Chondrocyte (in vitro differentiated cells): ENCODE data around the gene CRMP1. TPM values are rescaled to one million over a fixed set of nuclear protein-coding genes. Genes with fewer than 3 reads are reported as not detected.

Source experiments
- DNase-seq: peaks from one replicate; pipeline ENCODE4 v3.0.0; 2021; ENCODE audit warnings: mixed read lengths, low spot score
- H3K27ac Mint-ChIP-seq: one replicate; pipeline ENCODE4 v1.8.0; 2021; ENCODE audit warnings: mild to moderate bottlenecking, moderate library complexity, mixed read lengths; ENCODE audit not compliant: unreplicated experiment
- H3K27me3 Mint-ChIP-seq: 2 replicates; pipeline ENCODE4 v1.8.0; 2021; ENCODE audit warnings: low read depth, mixed read lengths
- H3K36me3 Mint-ChIP-seq: 2 replicates; pipeline ENCODE4 v1.8.0; 2021; ENCODE audit warnings: low read depth, mixed read lengths
- H3K4me1 Mint-ChIP-seq: 2 replicates; pipeline ENCODE4 v1.8.0; 2021; ENCODE audit warnings: low read depth, mild to moderate bottlenecking, mixed read lengths
- H3K4me3 Mint-ChIP-seq: one replicate; pipeline ENCODE4 v1.8.0; 2021; ENCODE audit warnings: mild to moderate bottlenecking, moderate library complexity, mixed read lengths; ENCODE audit not compliant: unreplicated experiment
- H3K9me3 Mint-ChIP-seq: 2 replicates; pipeline ENCODE4 v1.8.0; 2021; ENCODE audit warnings: low read depth, mixed read lengths
- total RNA-seq: library from RNA; stranded (reverse); gene quantifications from 3 replicates; pipeline ENCODE4 v1.2.1, GENCODE V29; 2021
- TF ChIP-seq, protein P1 (sequence below): fragments of 200-600 bp; sonication (generic); IDR thresholded peaks from 2 replicates; pipeline ENCODE4 v1.5.0; 2021; ENCODE audit warnings: antibody characterized with exemption, mild to moderate bottlenecking, moderate library complexity

CRMP1 gene
- total RNA-seq, 1 donor from 2014 or later = 59.5 TPM

DNA sequence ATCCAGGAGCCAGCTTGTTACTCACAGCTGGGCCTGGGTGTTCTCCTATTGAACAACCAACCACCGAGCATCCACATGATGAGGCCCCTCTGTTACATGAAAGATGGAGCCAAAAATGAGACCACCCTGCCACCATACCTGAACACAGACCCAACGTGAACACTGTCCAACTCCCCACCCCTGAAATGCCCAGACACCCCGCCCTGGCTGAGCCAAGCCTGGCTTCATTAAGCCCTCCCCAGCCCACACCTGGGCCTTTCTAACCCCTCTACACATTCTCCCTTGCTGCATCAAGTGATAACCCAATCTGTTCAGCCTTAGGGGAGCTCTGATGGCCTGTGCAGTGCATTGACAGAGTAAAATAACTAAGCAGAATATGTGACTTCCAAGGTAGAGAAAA is 101.2 kb downstream of the CRMP1 start:
- Mint-ChIP-seq H3K36me3 (peaks cover 35% of the 10 kb centered on the region), H3K4me3 (no peak overlapping the region), H3K27ac (no peak overlapping the region), H3K9me3 (no peaks in the 10 kb centered on the region), H3K27me3 (no peaks in the 10 kb centered on the region), H3K4me1 (no peaks in the 10 kb centered on the region)
- TF ChIP-seq, protein P1, sequence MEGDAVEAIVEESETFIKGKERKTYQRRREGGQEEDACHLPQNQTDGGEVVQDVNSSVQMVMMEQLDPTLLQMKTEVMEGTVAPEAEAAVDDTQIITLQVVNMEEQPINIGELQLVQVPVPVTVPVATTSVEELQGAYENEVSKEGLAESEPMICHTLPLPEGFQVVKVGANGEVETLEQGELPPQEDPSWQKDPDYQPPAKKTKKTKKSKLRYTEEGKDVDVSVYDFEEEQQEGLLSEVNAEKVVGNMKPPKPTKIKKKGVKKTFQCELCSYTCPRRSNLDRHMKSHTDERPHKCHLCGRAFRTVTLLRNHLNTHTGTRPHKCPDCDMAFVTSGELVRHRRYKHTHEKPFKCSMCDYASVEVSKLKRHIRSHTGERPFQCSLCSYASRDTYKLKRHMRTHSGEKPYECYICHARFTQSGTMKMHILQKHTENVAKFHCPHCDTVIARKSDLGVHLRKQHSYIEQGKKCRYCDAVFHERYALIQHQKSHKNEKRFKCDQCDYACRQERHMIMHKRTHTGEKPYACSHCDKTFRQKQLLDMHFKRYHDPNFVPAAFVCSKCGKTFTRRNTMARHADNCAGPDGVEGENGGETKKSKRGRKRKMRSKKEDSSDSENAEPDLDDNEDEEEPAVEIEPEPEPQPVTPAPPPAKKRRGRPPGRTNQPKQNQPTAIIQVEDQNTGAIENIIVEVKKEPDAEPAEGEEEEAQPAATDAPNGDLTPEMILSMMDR = no peak
- peak; percentile 36 for DNase-seq

DNA sequence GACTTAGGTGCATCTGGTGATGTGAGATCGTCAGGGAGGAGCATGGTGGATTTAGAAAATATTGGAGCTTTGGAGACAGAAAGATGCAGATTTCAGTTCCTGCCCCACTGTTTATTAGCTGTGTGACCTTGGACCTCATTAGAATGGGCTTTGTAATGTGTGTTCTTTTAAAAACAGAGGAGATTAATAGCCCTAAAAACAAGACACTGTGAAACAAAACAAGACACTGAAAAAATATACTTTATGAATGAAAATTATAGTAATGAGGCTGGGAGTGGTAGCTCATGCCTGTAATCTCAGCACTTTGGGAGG is 102.4 kb downstream of the CRMP1 start:
- no peak overlapping the region for H3K4me3 Mint-ChIP-seq
- H3K9me3 Mint-ChIP-seq = no peaks in the 10 kb centered on the region
- H3K27ac Mint-ChIP-seq = no peak overlapping the region
- H3K36me3 Mint-ChIP-seq = peaks cover 27% of the 10 kb centered on the region
- H3K27me3 Mint-ChIP-seq = no peaks in the 10 kb centered on the region
- no peaks in the 10 kb centered on the region for H3K4me1 Mint-ChIP-seq
- no peak for DNase-seq
- TF ChIP-seq, protein P1 = peak; percentile 25

DNA sequence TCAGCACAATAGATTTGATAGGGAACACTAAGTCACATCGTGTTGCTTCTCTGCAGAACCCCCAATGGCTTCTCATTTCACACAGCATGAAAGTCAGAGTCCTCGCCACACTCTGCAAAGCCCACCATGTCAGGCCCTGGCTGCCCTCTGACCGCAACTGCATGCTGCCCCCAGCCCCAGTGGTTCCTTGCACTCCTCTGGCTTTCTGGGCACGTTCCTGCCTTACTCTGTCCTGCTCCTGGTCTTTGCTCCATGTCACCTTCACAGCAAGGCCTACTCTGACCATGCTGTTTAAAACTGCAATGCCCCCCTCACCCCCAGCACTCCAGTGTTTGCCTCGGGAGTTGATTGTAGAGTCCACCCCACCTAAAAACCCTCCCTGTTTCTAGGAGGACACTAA is 103.7 kb downstream of the CRMP1 start:
- Mint-ChIP-seq H3K4me3 (no peak overlapping the region), H3K9me3 (no peaks in the 10 kb centered on the region), H3K27ac (peak overlapping the region; percentile 19), H3K4me1 (no peaks in the 10 kb centered on the region), H3K27me3 (no peaks in the 10 kb centered on the region), H3K36me3 (peaks cover 24% of the 10 kb centered on the region)
- peak; percentile 55 for DNase-seq
- TF ChIP-seq, protein P1 = no peak

DNA sequence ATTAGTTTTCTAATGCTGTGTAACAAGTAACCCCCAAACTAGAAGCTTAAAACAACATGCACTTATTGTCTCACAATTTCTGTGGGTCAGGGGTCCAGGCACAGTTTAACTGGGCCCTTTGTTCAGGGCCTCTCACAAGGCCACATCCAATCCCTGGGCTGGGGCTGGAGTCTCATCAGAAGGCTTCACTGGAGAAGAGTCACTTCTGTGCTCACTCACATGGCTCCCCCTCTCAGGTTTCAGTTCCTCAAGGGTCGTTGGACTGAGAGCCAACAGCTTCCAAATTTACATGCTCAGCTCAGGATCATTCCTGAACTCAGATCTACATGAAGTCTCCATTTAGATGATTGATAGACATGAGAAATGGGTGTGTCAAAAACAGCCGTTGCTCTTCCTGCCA is 104.7 kb downstream of the CRMP1 start:
- no peak for DNase-seq
- Mint-ChIP-seq H3K36me3 (peaks cover 30% of the 10 kb centered on the region), H3K4me1 (no peaks in the 10 kb centered on the region), H3K27me3 (no peaks in the 10 kb centered on the region), H3K27ac (no peak overlapping the region), H3K9me3 (no peaks in the 10 kb centered on the region), H3K4me3 (no peak overlapping the region)
- TF ChIP-seq, protein P1 = no peak

DNA sequence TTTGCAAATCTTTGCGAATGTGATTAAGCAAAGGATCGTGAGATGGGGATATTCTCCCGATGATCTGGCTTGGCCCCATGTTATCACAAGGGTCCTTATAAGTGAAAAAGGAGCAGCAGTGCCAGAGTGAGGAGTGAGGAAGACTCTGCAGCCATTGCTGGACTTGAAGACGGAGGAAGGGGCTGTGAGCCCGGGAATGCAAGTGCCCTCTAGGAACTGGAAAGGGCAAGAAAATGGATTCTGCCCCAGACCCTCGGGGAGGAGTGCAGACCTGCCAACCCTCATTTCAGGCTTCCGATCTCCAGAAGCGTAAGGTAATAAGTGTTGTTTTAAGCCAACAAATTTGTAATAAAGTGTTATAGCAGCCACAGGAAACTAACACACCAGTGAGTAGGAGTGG is 105.6 kb downstream of the CRMP1 start:
- peaks cover 35% of the 10 kb centered on the region for H3K36me3 Mint-ChIP-seq
- no peaks in the 10 kb centered on the region for H3K27me3 Mint-ChIP-seq
- H3K27ac Mint-ChIP-seq = no peak overlapping the region
- peak; percentile 22 for DNase-seq
- no peaks in the 10 kb centered on the region for H3K4me1 Mint-ChIP-seq
- TF ChIP-seq, protein P1 = no peak
- no peak overlapping the region for H3K4me3 Mint-ChIP-seq
- H3K9me3 Mint-ChIP-seq = no peaks in the 10 kb centered on the region
